ENCODE results near the gene OCIAD2. TPM values are rescaled to one million over a fixed set of nuclear protein-coding genes. Genes with fewer than 3 reads are reported as not detected.

Gene OCIAD2
- total RNA-seq, 1 donor from 2014 or later, result 102 TPM

DNA sequence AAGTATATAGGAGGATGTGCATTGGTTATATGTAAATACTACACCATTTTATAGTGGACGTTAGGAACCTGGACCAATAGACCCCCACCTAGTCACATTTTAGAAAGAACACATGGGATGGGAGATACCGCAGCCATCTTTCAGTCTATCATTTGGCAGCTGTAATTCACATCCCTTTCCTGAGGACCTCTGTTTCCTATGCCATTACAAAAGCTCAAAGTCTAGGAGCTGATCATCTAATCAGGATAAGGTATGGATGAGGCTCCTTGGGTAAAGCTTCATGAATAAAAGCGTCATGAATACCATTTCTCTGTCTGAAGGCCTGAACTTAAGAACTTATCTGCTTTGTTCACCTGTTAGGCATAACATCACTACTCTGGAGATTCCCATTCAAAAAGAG is 44.5 kb downstream of the OCIAD2 start:
- intact Hi-C loops (cut with micrococcal nuclease), result no loop called here

DNA sequence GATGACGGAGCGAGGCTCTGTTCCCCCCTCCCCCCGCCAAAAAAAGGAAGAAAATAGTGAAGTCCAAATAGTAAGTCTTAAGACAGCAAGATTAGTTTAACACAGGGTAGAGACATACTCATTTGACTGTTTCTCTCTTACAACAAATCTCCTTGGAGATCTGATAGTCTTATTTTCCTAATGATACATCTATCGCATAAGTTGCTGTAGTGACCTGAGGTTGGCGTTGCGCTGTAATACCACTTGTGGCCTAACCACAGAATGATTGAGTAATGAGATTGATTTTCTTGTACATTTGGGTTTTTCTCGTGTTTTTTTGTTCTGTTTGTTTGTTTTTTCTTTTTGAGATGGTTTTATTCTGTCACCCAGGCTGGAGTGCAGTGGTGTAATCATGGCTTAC is 48.4 kb downstream of the OCIAD2 start:
- intact Hi-C loops (cut with micrococcal nuclease), result no loop called here

- intact Hi-C loops (cut with micrococcal nuclease), result no loop called here
Measured at GRCh38 chr4:48854982-48855381, 51.6 kb downstream of the OCIAD2 start.

- intact Hi-C loops (cut with micrococcal nuclease), result no loop called here
Measured at GRCh38 chr4:48854395-48854683, 52.2 kb downstream of the OCIAD2 start.

GRCh38 chr4:48853604-48854394 is 52.8 kb downstream of the OCIAD2 start:
- intact Hi-C loops (cut with micrococcal nuclease), result no loop called here

DNA sequence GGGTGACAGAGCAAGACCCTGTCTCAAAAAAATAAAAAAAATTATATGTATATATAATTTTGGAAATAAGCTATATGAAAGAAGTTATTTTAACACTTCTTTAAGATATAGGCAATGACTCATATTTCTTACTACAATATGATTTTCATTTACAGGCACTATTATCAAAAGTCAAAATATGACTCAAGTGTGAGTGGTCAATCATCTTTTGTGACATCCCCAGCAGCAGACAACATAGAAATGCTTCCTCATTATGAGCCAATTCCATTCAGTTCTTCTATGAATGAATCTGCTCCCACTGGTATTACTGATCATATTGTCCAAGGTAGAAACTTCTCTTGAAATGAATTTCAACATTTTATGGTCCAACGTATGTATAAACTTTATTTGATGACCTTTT is 54.9 kb downstream of the OCIAD2 start:
- intact Hi-C loops (cut with micrococcal nuclease), result no loop called here

GRCh38 chr4:48848799-48849198 is 57.8 kb downstream of the OCIAD2 start:
- intact Hi-C loops (cut with micrococcal nuclease), result loop anchor here (5.0 kb wide), 1 partner anchor 59 kb away; the partner anchor contains the start of gene OCIAD2

- intact Hi-C loops (cut with micrococcal nuclease), result loop anchor here (5.0 kb wide), 1 partner anchor 62 kb away; the partner anchor contains the start of gene OCIAD2
Measured at GRCh38 chr4:48844843-48845242, 61.7 kb downstream of the OCIAD2 start.

- intact Hi-C loops (cut with micrococcal nuclease), result no loop called here
Measured at GRCh38 chr4:48841045-48841827, 65.3 kb downstream of the OCIAD2 start.

GRCh38 chr4:48836658-48837057 is 69.9 kb downstream of the OCIAD2 start:
- intact Hi-C loops (cut with micrococcal nuclease), result no loop called here

Other genes with a start within 250 kb of the OCIAD2 start
- 84.0 and 91.4 TPM in 2 replicates for gene FRYL, start 126.5 kb downstream of the OCIAD2 start, total RNA-seq
- 99.5 and 104 TPM in 2 replicates for gene OCIAD1, start 75.7 kb downstream of the OCIAD2 start, total RNA-seq
- not detected in 2 replicates for gene CWH43, start 79.5 kb upstream of the OCIAD2 start, total RNA-seq

All from T-helper 1 cell treated with Interleukin-12 subunit alpha and Interleukin-12 subunit beta and Interleukin-4 antibody, amounts not matched to agents 30 ng/mL and 1 ng/mL, for 36 hours (primary cell).